ENCODE data around the gene NINJ1.

The NINJ1 gene

DNA sequence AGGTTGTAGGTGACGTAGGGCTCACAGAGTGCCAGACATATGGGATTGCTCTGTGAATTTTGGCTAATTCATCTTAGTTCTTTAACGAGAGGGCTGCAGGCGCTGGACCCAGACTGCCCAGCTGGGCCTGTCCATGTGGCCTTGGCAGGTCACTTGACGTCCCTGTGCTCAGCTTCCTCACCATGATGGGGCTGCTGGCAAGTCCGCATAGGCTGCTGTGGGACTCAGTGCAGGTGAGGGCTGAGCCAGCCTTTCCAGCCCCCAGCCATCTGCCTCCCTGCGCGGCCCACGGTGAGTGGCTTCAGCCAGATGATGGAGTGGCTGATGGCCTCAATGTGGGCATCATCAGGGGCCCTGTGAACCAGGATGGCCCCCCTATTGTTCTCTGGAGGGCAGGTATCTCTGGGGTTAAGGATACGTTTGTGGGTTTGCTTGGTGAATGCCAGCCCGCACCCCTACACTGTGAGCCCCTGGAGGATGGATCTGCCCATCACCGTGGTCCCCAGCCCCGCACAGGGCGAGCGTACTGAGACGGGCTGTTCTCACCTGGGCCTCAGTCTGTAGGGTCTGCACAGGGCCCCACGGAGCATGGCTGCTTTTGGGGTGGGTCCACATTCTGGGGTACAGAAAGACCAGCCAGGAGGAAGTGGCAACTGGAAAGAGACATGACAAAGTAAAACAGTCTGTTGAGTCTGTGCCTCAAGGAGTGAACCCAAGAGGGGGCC lies 34.3 kb downstream of the NINJ1 start:
- no peak for DNase-seq (ENCODE audit: low spot score)

DNA sequence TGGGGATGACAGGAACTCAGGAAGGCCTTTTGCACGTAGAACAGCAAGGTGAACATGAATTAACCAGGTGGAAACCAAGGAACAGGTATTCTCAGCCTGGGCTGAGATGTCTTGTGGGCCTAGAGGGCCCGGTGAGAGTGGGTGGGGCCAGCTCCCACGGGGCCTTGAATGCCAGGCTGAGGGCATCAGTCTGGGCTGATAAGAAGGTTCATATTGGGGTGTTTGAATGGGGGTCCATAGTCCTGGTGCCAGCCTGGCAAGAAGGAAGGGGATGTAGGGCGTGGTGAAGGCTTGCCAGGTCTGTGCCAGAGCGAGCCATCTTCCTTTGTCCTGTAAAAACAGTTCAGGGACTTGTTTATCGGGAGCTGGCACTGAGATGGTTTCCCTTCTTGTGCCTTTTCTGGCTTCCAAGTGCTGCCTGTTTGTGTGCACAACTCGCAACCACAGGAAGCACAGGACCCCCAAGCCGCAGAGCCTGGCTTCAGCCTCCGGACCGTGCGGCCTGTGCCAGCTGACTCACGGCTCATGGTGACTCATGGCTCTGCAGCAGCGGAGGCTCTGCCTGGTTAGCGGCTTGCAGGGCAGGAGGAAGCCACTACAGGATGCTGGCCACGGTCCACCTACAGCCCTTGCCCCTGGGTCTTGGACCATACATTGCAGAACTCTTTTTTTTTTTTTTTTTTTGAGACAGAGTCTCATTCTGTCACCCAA lies 35.7 kb downstream of the NINJ1 start:
- DNase-seq (ENCODE audit: low spot score), result peak; percentile 63

- peak; percentile 15 for DNase-seq (ENCODE audit: low spot score)
Measured at GRCh38 chr9:93097511-93098201, 36.4 kb downstream of the NINJ1 start.

GRCh38 chr9:93096811-93097382 lies 37.2 kb downstream of the NINJ1 start:
- DNase-seq (ENCODE audit: low spot score), result no peak

DNA sequence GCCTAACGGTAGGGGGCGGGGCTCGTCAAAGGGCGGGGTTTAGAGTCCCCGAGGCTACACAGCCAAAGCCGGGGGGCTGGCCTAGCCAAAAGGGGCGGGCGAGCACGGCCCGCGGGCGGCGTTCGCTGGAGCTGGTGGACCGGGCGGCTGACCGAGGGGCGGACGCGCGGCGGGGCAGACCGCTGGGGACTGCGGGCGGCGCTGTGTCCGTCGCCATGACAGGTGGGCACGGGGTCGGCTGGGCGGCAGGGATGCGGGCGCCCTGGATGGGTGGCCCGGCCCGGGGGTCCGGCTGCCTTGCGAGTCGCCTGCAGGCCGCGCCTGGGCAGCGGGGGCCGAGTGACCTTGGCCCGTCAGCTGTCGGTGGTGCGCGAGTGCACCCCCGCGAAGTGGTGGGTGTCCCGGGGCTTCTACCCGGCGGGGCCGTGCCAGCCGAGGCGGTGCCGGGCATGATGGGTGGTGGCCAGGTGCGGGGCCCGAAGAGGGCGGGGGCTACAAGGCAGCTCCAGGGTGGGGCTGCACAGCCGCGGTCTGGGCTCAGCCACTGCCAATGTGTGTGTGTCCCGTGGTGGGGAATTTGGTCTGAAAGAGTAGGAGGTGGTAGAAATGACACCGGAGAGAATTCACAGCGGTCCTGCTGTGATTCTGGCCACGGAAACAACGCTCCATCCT lies 37.8 kb downstream of the NINJ1 start, which contains the start of gene CARD19:
CARD19 (plus strand) TSS at position 87 of the 672 bp plus-strand sequence; CDS start at position 216, 129 bp downstream.
- DNase-seq (ENCODE audit: low spot score), result peak; percentile 63

GRCh38 chr9:93095205-93096130 lies 38.6 kb downstream of the NINJ1 start:
- DNase-seq (ENCODE audit: low spot score), result peak; percentile 100

DNA sequence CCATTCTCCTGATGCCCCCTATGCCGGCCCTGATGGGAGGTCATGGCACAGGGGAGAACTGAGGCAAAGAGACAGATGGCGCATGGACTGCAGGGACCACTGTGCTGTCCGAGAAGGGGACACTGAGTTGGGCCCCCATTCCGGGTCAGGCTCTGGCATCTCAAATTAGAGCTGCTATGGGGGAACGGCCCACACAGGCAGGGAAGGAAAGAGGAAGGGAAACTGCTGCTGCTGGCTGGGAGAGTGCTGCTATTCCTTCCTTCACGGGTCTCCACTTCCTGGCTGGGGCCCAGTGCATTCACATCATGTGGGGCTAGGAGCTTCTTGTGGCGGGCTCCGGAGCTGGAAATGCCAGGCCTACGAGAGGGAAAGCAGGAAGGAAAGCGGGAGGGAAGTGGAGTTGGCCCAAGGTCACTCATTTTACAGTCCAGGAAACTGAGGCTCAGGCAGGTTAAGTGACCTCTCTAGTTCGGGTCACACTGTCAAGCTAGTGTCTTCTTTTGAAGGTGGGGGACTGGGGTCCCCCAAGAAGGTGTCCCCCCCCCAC lies 39.3 kb downstream of the NINJ1 start:
- no peak for DNase-seq (ENCODE audit: low spot score)

DNA sequence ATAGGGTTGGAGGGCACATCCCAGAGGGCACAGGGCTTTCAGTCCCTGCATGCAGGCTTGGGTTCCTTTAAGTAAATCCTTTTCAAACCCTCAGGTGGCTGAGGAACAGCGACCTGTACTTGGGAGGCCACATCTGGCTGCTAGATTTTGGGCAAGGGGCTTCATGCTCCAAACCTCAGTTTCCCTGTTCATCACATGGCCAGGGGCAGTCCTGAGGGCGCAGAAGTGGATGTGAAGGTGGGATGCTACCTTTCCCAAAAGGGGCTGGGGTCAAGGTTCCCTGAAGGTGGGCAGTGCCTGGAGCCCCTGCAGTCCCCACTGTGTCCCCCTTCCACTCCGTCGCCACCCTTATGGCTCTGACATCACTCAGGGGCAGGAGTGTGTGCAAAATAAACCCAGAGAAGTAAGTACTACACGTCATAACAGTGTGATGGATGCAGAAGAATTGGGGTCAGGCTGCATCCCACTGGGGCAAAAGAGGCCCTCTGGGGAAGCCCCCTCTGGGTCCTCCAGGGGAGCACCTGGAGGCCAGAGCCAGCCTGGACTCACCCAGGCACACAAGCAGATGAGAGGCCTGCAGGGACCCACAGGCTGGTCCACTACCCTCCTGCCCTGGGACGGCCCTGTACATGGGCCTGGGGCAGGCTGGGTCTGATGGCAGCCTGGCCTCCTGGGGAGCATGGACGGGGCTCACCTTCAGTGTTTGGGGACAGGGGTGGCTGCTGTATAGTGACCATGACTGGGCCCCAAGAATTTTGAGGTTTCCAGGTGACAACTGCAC lies 40.0 kb downstream of the NINJ1 start:
- DNase-seq (ENCODE audit: low spot score), result no peak

DNA sequence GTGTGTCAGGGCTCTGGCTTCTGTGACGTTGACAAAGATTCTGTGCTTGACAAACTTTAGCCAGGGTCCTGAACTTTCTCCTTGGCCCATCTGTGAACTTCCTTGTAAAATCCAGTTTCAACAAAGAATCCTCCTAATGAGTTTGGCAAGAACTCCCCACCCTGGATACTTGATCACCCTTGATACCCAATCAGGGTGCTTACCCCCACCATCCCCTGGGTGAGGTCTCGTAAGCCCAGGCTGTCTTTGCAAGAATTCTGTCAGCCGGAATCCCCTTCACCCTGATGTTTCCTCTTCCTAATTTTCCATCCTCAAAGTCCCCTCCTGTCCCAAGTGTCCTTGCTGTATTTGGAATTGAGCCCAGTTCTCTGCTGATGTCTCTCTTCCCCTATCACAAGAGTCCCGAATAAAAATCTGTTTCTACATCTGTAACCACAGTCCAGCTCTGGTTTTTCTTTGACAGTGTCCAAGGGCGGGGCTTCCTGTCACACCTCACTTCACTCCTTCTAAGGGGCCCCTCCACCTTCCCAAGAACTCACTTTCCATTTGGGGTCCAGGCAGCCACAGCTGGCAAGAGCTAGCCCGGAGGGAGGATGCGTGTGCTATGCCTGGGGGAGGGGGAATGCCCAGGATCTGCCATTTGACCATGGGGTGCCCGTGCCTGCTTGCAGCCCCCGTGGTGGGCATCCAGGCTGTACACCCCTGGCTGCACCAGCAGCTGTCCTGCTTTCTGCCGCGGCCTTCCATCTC lies 40.7 kb downstream of the NINJ1 start:
- DNase-seq (ENCODE audit: low spot score), result no peak

GRCh38 chr9:93092251-93092991 lies 41.6 kb downstream of the NINJ1 start:
- no peak for DNase-seq (ENCODE audit: low spot score)

DNA sequence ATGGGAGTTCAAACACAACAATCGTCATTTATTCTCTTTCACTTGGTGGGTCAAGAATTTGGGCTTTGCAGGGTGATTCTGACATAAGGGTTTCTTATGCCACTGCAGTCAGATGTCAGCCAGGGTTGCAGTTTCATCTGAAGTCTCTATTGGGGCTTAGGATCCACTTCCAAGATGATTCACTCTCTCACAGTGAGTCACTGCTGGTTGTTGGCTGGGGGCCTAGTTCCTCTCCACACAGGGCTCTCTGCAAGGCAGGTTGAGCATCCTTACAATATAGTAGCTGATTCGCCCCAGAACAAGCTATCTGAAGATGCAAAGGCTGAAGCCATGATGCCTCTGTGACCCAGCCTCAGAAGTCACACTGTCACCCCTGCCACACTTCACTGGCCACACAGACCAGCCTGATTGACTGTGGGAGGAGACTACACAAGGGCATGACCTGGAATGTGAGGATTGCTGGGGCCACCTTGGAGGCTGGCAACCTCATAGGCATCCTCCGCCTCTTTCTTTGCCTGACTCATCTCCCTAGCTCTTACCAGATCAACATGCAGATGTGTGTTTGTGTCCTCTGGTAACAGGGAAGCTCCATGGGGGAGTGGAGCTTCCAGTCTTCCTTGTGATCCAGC lies 42.5 kb downstream of the NINJ1 start:
- no peak for DNase-seq (ENCODE audit: low spot score)

DNA sequence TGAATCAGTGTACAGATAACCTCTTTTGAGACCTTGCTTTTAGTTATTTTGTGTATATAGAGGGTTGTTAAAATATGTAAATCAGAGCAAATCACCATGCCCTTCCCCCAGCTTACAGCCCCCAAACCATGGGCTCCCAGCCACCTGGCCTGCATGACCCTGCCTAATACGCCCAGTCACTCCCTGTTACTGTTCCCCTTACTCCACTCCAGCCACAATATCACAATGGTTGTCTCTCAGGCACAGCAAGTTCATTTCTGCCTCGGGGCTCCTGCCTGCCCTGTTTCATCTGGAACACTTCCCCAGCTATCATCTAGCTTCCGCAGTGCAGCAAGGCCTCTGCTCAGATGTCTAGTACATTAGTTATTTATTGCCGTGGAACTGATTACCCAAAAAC lies 43.0 kb downstream of the NINJ1 start:
- DNase-seq (ENCODE audit: low spot score), result no peak

DNA sequence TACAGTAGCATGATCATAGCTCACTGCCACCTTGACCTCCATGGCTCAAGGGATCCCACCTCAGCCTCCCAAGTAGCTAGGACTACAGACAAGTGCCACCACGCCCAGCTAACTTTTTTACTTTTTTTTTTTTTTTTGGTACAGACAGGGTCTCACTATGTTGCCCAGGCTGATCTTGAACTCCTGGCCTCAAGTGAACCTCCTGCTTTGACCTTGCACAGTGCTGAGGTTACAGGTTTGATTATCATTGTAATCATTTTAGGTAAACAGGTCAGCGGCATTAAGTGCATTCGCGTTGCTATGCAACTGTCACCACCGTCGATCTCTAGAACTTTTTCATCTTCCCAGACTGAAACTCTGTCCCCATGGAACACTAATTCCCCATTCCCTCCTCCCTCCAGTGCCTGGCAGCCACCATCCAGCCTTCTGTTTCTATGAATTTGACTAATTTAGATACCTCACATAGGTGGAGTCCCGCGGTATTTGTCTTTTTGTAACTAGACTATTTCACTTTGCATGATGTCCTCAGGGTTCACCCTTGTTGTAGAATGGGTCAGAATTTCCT lies 43.9 kb downstream of the NINJ1 start:
- no peak for DNase-seq (ENCODE audit: low spot score)

DNA sequence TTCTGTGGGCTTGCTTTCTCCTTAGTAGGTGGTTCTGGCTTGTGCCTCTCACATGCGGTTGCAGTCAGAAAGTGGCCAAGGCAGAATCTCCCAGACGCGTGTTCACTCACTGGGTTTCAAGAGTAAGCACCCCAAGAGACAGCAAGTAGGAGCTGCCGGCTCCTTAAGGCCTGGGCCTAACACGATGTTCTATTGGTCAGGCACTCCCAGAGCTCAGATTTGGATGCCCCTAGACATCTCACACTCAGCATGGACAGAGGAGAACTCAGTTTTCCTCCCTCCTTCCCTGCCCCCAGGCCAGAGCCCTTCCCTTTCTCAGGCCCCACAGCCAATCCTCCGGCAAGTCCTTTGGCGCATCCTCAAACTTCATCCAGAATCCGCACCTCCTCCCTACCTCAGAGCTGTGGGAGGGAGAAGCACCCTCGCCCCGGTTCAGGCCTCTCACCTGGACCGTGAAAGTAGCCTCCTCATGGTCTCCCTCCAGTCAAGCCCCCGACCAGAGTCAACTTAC lies 44.5 kb downstream of the NINJ1 start:
- DNase-seq (ENCODE audit: low spot score), result no peak

DNA sequence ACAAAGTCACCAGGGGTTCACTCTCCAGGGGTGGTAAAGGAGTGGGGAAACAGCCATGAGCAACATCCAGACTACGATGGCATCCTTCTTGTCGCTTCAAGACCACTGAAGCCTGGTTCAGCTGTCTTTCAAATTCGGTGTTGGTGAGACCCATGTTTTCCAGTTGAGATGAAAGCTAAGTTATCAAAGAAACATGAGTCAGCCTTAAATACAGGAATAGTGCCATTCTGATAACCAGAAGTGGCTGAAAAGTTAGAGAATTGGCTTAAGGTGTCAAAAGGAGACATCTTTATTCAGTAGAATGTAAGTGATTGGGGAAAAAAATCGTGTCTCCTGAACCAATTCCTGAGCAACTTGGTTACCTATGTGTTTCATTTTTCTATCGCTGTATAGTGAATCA lies 45.0 kb downstream of the NINJ1 start:
- no peak for DNase-seq (ENCODE audit: low spot score)

- DNase-seq (ENCODE audit: low spot score), result no peak
Measured at GRCh38 chr9:93088656-93089015, 45.4 kb downstream of the NINJ1 start.

DNA sequence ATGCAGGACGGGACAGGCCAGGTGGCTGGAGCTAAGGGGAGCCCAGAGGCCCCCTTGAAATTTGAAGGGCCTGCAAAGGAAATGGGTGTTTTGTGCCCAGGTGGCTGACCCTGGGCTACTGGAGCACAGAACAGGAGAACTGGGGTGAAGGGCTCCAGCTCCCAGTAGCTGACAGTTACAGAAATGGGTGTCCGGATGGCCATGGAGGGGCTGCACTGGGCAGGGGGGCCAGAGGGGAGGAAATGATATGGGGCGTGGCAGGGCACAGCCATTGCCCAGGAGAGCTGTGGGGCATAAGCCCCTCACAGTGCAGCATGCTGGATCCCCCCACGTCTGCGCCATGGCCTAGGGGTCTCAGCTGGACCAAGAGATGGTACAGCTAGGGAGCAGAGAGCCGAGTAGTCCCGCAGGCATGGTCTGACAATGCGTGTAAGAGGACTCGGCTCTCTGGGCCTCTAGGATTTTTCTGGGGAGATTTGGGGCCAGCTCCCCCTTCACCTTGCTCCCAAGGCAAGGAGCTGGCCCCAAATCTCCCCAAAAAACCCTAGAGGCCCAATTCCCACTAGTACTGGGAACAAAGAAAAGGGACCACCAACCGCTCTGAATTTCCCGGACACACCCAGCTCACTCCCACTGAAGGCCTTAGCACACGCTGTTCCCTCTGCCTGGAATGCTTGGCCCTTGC lies 45.9 kb downstream of the NINJ1 start:
- no peak for DNase-seq (ENCODE audit: low spot score)
